GM21825 (cell line): ENCODE measurements around the gene TMEM35B.
A peak's percentile ranks its signal among the peaks of the same experiment; 100 is the strongest.
"Not testable (repeated sequence)": the region's sequence is repeated elsewhere in the genome, so short reads cannot be mapped to it uniquely, and the experiment has no call there.

Experiments used
- ATAC-seq: cut with Tn5 transposase; IDR thresholded peaks from one replicate; pipeline ENCODE4 v1.9.1; 2021; ENCODE audit warnings: mild to moderate bottlenecking, moderate library complexity; ENCODE audit not compliant: unreplicated experiment

The TMEM35B gene

GRCh38 chr1:34984793-34985608 is at the start of gene TMEM35B:
TSS of gene TMEM35B (minus strand) at chr1:34985347. CDS start at chr1:34985305, 42 bp downstream.
- peak; percentile 76 for ATAC-seq

- no peak for ATAC-seq
Observed at GRCh38 chr1:35033346-35033745, 48.2 kb upstream of the TMEM35B start.

- no peak for ATAC-seq
Observed at GRCh38 chr1:35032384-35032739, 47.2 kb upstream of the TMEM35B start.

- ATAC-seq: peak; percentile 30
Observed at GRCh38 chr1:35030756-35031446, 45.8 kb upstream of the TMEM35B start.

GRCh38 chr1:35030338-35030737 is 45.2 kb upstream of the TMEM35B start:
- ATAC-seq: no peak

- no peak for ATAC-seq
Observed at GRCh38 chr1:35029761-35030160, 44.6 kb upstream of the TMEM35B start.

GRCh38 chr1:35016406-35016805 is 31.3 kb upstream of the TMEM35B start:
- no peak for ATAC-seq

GRCh38 chr1:35014486-35014885 is 29.3 kb upstream of the TMEM35B start:
- no peak for ATAC-seq

GRCh38 chr1:35005711-35006110 is 20.6 kb upstream of the TMEM35B start:
- no peak for ATAC-seq

- no peak for ATAC-seq
Observed at GRCh38 chr1:35001743-35002142, 16.6 kb upstream of the TMEM35B start.

- no peak for ATAC-seq
Observed at GRCh38 chr1:34994878-34995277, 9.7 kb upstream of the TMEM35B start.

GRCh38 chr1:34988581-34988980 is 3.4 kb upstream of the TMEM35B start:
- ATAC-seq: no peak

GRCh38 chr1:34988147-34988546 is 3.0 kb upstream of the TMEM35B start:
- ATAC-seq: no peak

- no peak for ATAC-seq
Observed at GRCh38 chr1:34987018-34987417, 1.9 kb upstream of the TMEM35B start.

GRCh38 chr1:34985609-34985904 is 410 bp upstream of the TMEM35B start:
- not testable (repeated sequence) for ATAC-seq

GRCh38 chr1:34984435-34984792 is 733 bp downstream of the TMEM35B start:
- ATAC-seq: peak; percentile 7

- no peak for ATAC-seq
Observed at GRCh38 chr1:34983700-34984355, 1.3 kb downstream of the TMEM35B start.

GRCh38 chr1:34982820-34983376 is 2.2 kb downstream of the TMEM35B start:
- no peak for ATAC-seq

GRCh38 chr1:34980715-34981114 is 4.4 kb downstream of the TMEM35B start:
- no peak for ATAC-seq

- ATAC-seq: no peak
Observed at GRCh38 chr1:34978921-34979320, 6.2 kb downstream of the TMEM35B start.

- ATAC-seq: no peak
Observed at GRCh38 chr1:34977858-34978257, 7.3 kb downstream of the TMEM35B start.

- ATAC-seq: no peak
Observed at GRCh38 chr1:34977210-34977471, 8.0 kb downstream of the TMEM35B start.
